DOHH2 (cell line): Measurements from ENCODE around the gene TACR2.

ENCODE experiments used
- H3F3A ChIP-seq: fragments of 200-600 bp; sonication (generic), shearing (Covaris generic); 2 replicates; pipeline ENCODE4 v1.6.0; 2016; ENCODE audit warnings: antibody characterized with exemption, mild to moderate bottlenecking; ENCODE audit not compliant: control insufficient read depth, insufficient read depth
- H3K27ac ChIP-seq: fragments of 200-600 bp; sonication (generic); 2 replicates; pipeline ENCODE4 v1.5.1; 2014; ENCODE audit warnings: low read depth, mild to moderate bottlenecking, low read length, moderate library complexity
- H3K27me3 ChIP-seq: fragments of 200-600 bp; sonication (generic); 2 replicates; pipeline ENCODE4 v1.6.1; 2014; ENCODE audit warnings: mild to moderate bottlenecking, low read length, mixed read lengths; ENCODE audit not compliant: control insufficient read depth
- H3K36me3 ChIP-seq: fragments of 200-600 bp; sonication (generic); 2 replicates; pipeline ENCODE4 v1.6.1; 2014; ENCODE audit warnings: mild to moderate bottlenecking, low read length, moderate library complexity, mixed read lengths; ENCODE audit not compliant: control insufficient read depth
- H3K4me1 ChIP-seq: fragments of 200-600 bp; sonication (generic); 2 replicates; pipeline ENCODE4 v1.6.1; 2014; ENCODE audit warnings: mild to moderate bottlenecking, low read length, mixed read lengths; ENCODE audit not compliant: control insufficient read depth
- H3K4me2 ChIP-seq: fragments of 200-600 bp; sonication (generic); 2 replicates; pipeline ENCODE4 v1.6.0; 2014; ENCODE audit warnings: mild to moderate bottlenecking, low read length, moderate library complexity
- H3K4me3 ChIP-seq: fragments of 200-600 bp; sonication (generic); 2 replicates; pipeline ENCODE4 v1.5.1; 2014; ENCODE audit warnings: mild to moderate bottlenecking, low read length, mixed read lengths
- H3K79me2 ChIP-seq: fragments of 200-600 bp; sonication (generic); 2 replicates; pipeline ENCODE4 v1.6.1; 2014; ENCODE audit warnings: mild to moderate bottlenecking, low read length, mixed read lengths; ENCODE audit not compliant: control insufficient read depth
- H3K9me2 ChIP-seq: fragments of 200-600 bp; sonication (generic); replicated peaks from 2 replicates; pipeline ENCODE4 v1.6.1; 2014; ENCODE audit warnings: mild to moderate bottlenecking, low read length, mixed read lengths; ENCODE audit not compliant: control insufficient read depth
- H3K9me3 ChIP-seq: fragments of 200-600 bp; sonication (generic); 2 replicates; pipeline ENCODE4 v1.6.1; 2014; ENCODE audit warnings: antibody characterized with exemption, low read length, mixed read lengths; ENCODE audit not compliant: control insufficient read depth, insufficient read depth
- H4K20me1 ChIP-seq: fragments of 200-600 bp; sonication (generic); 2 replicates; pipeline ENCODE4 v1.6.0; 2014; ENCODE audit warnings: low read depth, mild to moderate bottlenecking, antibody characterized with exemption, low read length, moderate library complexity; ENCODE audit not compliant: control insufficient read depth, insufficient read depth
- CTCF ChIP-seq: fragments of 200-600 bp; sonication (generic); IDR thresholded peaks from one replicate; pipeline ENCODE4 v1.5.1; 2014; ENCODE audit warnings: antibody characterized with exemption, mild to moderate bottlenecking, low read depth, low read length; ENCODE audit not compliant: poor library complexity, severe bottlenecking
- EZH2phosphoT487 ChIP-seq: fragments of 200-600 bp; sonication (generic); IDR thresholded peaks from 2 replicates; pipeline ENCODE4 v1.6.1; 2017; ENCODE audit warnings: borderline replicate concordance, mild to moderate bottlenecking, antibody characterized with exemption, low read length, moderate library complexity, mixed read lengths

Gene TACR2

GRCh38 chr10:69460576-69461242 is 44.0 kb upstream of the TACR2 start:
- no peaks in the 10 kb centered on the region for H4K20me1 ChIP-seq
- H3K36me3 ChIP-seq, result no peaks in the 10 kb centered on the region
- TF ChIP-seq EZH2phosphoT487, result no peak
- TF ChIP-seq CTCF, result no peak
- H3K4me3 ChIP-seq, result no peak overlapping the region
- H3K4me2 ChIP-seq, result no peak overlapping the region
- peaks cover 4% of the 10 kb centered on the region; the same call in 1 of the 2 replicates for H3K27me3 ChIP-seq
- no peak overlapping the region for H3K27ac ChIP-seq
- no peaks in the 10 kb centered on the region for H3F3A ChIP-seq
- H3K4me1 ChIP-seq, result peaks cover 10% of the 10 kb centered on the region
- no peaks in the 10 kb centered on the region for H3K9me2 ChIP-seq
- H3K9me3 ChIP-seq, result no peaks in the 10 kb centered on the region
- no peaks in the 10 kb centered on the region for H3K79me2 ChIP-seq

- H3K9me3 ChIP-seq, result no peaks in the 10 kb centered on the region
- H3K4me1 ChIP-seq, result peaks cover 10% of the 10 kb centered on the region
- no peaks in the 10 kb centered on the region for H4K20me1 ChIP-seq
- no peaks in the 10 kb centered on the region for H3K27me3 ChIP-seq
- H3K27ac ChIP-seq, result no peak overlapping the region
- no peaks in the 10 kb centered on the region for H3K36me3 ChIP-seq
- no peaks in the 10 kb centered on the region for H3F3A ChIP-seq
- TF ChIP-seq CTCF (no peak), EZH2phosphoT487 (no peak)
- no peaks in the 10 kb centered on the region for H3K79me2 ChIP-seq
- H3K4me2 ChIP-seq, result no peak overlapping the region
- H3K9me2 ChIP-seq, result no peaks in the 10 kb centered on the region
- H3K4me3 ChIP-seq, result no peak overlapping the region
These were observed 43.3 kb upstream of the TACR2 start for GRCh38 chr10:69459893-69460575.

GRCh38 chr10:69459101-69459790 is 42.5 kb upstream of the TACR2 start:
- H3F3A ChIP-seq, result no peaks in the 10 kb centered on the region
- H3K4me3 ChIP-seq, result no peak overlapping the region
- H3K9me3 ChIP-seq, result no peaks in the 10 kb centered on the region
- no peak overlapping the region for H3K27ac ChIP-seq
- no peaks in the 10 kb centered on the region for H3K36me3 ChIP-seq
- H3K9me2 ChIP-seq, result no peaks in the 10 kb centered on the region
- H4K20me1 ChIP-seq, result no peaks in the 10 kb centered on the region
- H3K4me1 ChIP-seq, result peaks cover 10% of the 10 kb centered on the region
- no peaks in the 10 kb centered on the region for H3K79me2 ChIP-seq
- H3K27me3 ChIP-seq, result no peaks in the 10 kb centered on the region
- H3K4me2 ChIP-seq, result no peak overlapping the region
- no peak for TF ChIP-seq EZH2phosphoT487
- TF ChIP-seq CTCF, result no peak
